Naive B cell (primary cell): ENCODE data around the gene PET100. TPM values are rescaled to one million over a fixed set of nuclear protein-coding genes. Genes with fewer than 3 reads are reported as not detected.

ENCODE experiments used
- ATAC-seq, 2 donors: fragments of 150-1000 bp; cut with Tn5 transposase; 2 replicates each; pipeline ENCODE4 v1.10.0; 2021; ENCODE audit warnings: low read depth in 2 of 2, mild to moderate bottlenecking in 2 of 2, moderate library complexity in 2 of 2
- DNase-seq: peaks from one replicate; pipeline ENCODE4 v3.0.0; 2022
- H3K27ac Mint-ChIP-seq, 6 donors: one replicate each; pipeline ENCODE4 v1.8.0; 2020 to 2022; ENCODE audit warnings: mild to moderate bottlenecking in 6 of 6, mixed read lengths in 6 of 6, moderate library complexity in 5 of 6, inconsistent platforms in 2 of 6
- H3K27me3 Mint-ChIP-seq, 3 donors: one replicate each; pipeline ENCODE4 v1.8.0; 2021 to 2022; ENCODE audit warnings: mixed read lengths in 3 of 3, mild to moderate bottlenecking in 1 of 3
- H3K36me3 Mint-ChIP-seq, 2 donors: one replicate each; pipeline ENCODE4 v1.8.0; 2020 to 2022; ENCODE audit warnings: mixed read lengths in 2 of 2, inconsistent platforms in 1 of 2, mild to moderate bottlenecking in 1 of 2
- H3K4me1 Mint-ChIP-seq, 3 donors: one replicate each; pipeline ENCODE4 v1.8.0; 2020 to 2022; ENCODE audit warnings: mixed read lengths in 3 of 3, inconsistent platforms in 1 of 3, mild to moderate bottlenecking in 1 of 3, moderate library complexity in 1 of 3
- H3K4me3 Mint-ChIP-seq, 8 donors: one replicate each; pipeline ENCODE4 v1.8.0; 2020 to 2022; ENCODE audit warnings: mild to moderate bottlenecking in 8 of 8, mixed read lengths in 8 of 8, moderate library complexity in 8 of 8, inconsistent platforms in 2 of 8
- H3K9me3 Mint-ChIP-seq, 7 donors: one replicate each; pipeline ENCODE4 v1.8.0; 2020 to 2022; ENCODE audit warnings: mixed read lengths in 7 of 7, mild to moderate bottlenecking in 5 of 7, inconsistent platforms in 2 of 7, moderate library complexity in 1 of 7
- polyA plus RNA-seq, 6 donors: library from polyadenylated mRNA; unstranded; fragments of 300-500 nt; fragmentation: Illumina TruSeq; gene quantifications; one replicate each; pipeline ENCODE4 v1.2.3, GENCODE V29; 2021; ENCODE audit warnings: low read depth in 6 of 6

The PET100 gene
- polyA plus RNA-seq, 6 donors from 2014 or later: 195 to 441 (median 254) TPM

GRCh38 chr19:7674010-7675005 lies 44.7 kb downstream of the PET100 start:
- no peaks in the 10 kb centered on the region for H3K36me3 Mint-ChIP-seq
- H3K27ac Mint-ChIP-seq: no peak overlapping the region
- peak overlapping the region in 1 of 8 donors; percentile 35 for H3K4me3 Mint-ChIP-seq
- peaks cover 0 to 10% (median 2%) of the 10 kb centered on the region in 7 donors for H3K9me3 Mint-ChIP-seq
- peaks cover 40 to 64% (median 48%) of the 10 kb centered on the region in 3 donors for H3K27me3 Mint-ChIP-seq
- DNase-seq: no peak
- no peak for ATAC-seq
- peaks cover 32 to 51% (median 42%) of the 10 kb centered on the region in 3 donors for H3K4me1 Mint-ChIP-seq

GRCh38 chr19:7676376-7676775 lies 46.8 kb downstream of the PET100 start:
- peak; percentile 39 for DNase-seq
- no peak for ATAC-seq
- peaks cover 0 to 10% (median 2%) of the 10 kb centered on the region in 7 donors for H3K9me3 Mint-ChIP-seq
- H3K27ac Mint-ChIP-seq: peak overlapping the region in 4 of 6 donors; percentile 9 to 81 (median 68)
- H3K27me3 Mint-ChIP-seq: peaks cover 30 to 45% (median 33%) of the 10 kb centered on the region in 3 donors
- peak overlapping the region in 7 of 8 donors; percentile 43 to 86 (median 59) for H3K4me3 Mint-ChIP-seq
- H3K4me1 Mint-ChIP-seq: peaks cover 31 to 56% (median 44%) of the 10 kb centered on the region in 3 donors
- H3K36me3 Mint-ChIP-seq: no peaks in the 10 kb centered on the region

- H3K27ac Mint-ChIP-seq: peak within 1 kb of the TSS; percentile 9 to 94 (median 80)
- no peak for ATAC-seq
- H3K4me3 Mint-ChIP-seq: peak within 1 kb of the TSS; percentile 43 to 86 (median 60)
- H3K27me3 Mint-ChIP-seq: peaks cover 27 to 40% (median 29%) of the 10 kb centered on the region in 3 donors
- H3K36me3 Mint-ChIP-seq: no peaks in the 10 kb centered on the region
- peaks cover 0 to 10% (median 2%) of the 10 kb centered on the region in 7 donors for H3K9me3 Mint-ChIP-seq
- H3K4me1 Mint-ChIP-seq: peaks cover 36 to 61% (median 48%) of the 10 kb centered on the region in 3 donors
- no peak for DNase-seq
Observed at GRCh38 chr19:7676854-7677253, 47.3 kb downstream of the PET100 start, which contains the start of gene MCEMP1. MCEMP1 (plus strand) TSS chr19:7677090; CDS start chr19:7677121, 31 bp downstream.

GRCh38 chr19:7677669-7678311 lies 48.2 kb downstream of the PET100 start:
- H3K27ac Mint-ChIP-seq: peak overlapping the region; percentile 24 to 94 (median 67)
- H3K27me3 Mint-ChIP-seq: peaks cover 20 to 36% (median 26%) of the 10 kb centered on the region in 3 donors
- H3K9me3 Mint-ChIP-seq: peaks cover 0 to 10% (median 2%) of the 10 kb centered on the region in 7 donors
- H3K4me3 Mint-ChIP-seq: peak overlapping the region in 3 of 8 donors; percentile 4 to 57 (median 20)
- DNase-seq (no peak), ATAC-seq (no peak)
- H3K36me3 Mint-ChIP-seq: no peaks in the 10 kb centered on the region
- H3K4me1 Mint-ChIP-seq: peaks cover 40 to 67% (median 53%) of the 10 kb centered on the region in 3 donors

- H3K36me3 Mint-ChIP-seq: no peaks in the 10 kb centered on the region
- H3K9me3 Mint-ChIP-seq: peaks cover 0 to 7% (median 2%) of the 10 kb centered on the region in 7 donors
- H3K4me3 Mint-ChIP-seq: peak overlapping the region; percentile 60 to 96 (median 80)
- DNase-seq (peak; percentile 81), ATAC-seq (peak; percentile 77)
- peak overlapping the region; percentile 78 to 99 (median 95) for H3K27ac Mint-ChIP-seq
- H3K27me3 Mint-ChIP-seq: peaks cover 10 to 22% (median 15%) of the 10 kb centered on the region in 3 donors
- peaks cover 41 to 68% (median 61%) of the 10 kb centered on the region in 3 donors for H3K4me1 Mint-ChIP-seq
Observed at GRCh38 chr19:7678971-7679751, 49.6 kb downstream of the PET100 start.

GRCh38 chr19:7679771-7680605 lies 50.4 kb downstream of the PET100 start:
- Mint-ChIP-seq H3K4me3 (peak overlapping the region; percentile 72 to 96 (median 80)), H3K27ac (peak overlapping the region; percentile 78 to 99 (median 95)), H3K9me3 (peaks cover 0 to 2% (median 0%) of the 10 kb centered on the region in 7 donors), H3K36me3 (no peaks in the 10 kb centered on the region), H3K4me1 (peaks cover 41 to 63% (median 61%) of the 10 kb centered on the region in 3 donors), H3K27me3 (peaks cover 9 to 15% (median 10%) of the 10 kb centered on the region in 3 donors)
- DNase-seq: no peak
- no peak for ATAC-seq

GRCh38 chr19:7680606-7681339 lies 51.2 kb downstream of the PET100 start, which contains the start of gene TRAPPC5:
TRAPPC5 (plus strand) TSS chr19:7680833; CDS start chr19:7682254, 1,421 bp downstream.
- H3K27ac Mint-ChIP-seq: peak within 1 kb of the TSS; percentile 93 to 99 (median 97)
- DNase-seq (peak; percentile 86), ATAC-seq (peak; percentile 27 to 42)
- no peaks in the 10 kb centered on the region for H3K36me3 Mint-ChIP-seq
- H3K27me3 Mint-ChIP-seq: peaks cover 8 to 15% (median 10%) of the 10 kb centered on the region in 3 donors
- H3K4me3 Mint-ChIP-seq: peak within 1 kb of the TSS; percentile 82 to 98 (median 95)
- peaks cover 0 to 2% (median 0%) of the 10 kb centered on the region in 7 donors for H3K9me3 Mint-ChIP-seq
- H3K4me1 Mint-ChIP-seq: peaks cover 47 to 68% (median 66%) of the 10 kb centered on the region in 3 donors

Other genes starting within 250 kb of the PET100 start
- gene PEX11G, start 140.8 kb upstream of the PET100 start, polyA plus RNA-seq: 1 to 10 TPM in 3 of 6 donors, under 1 TPM in 3; 0.52 to 4.4 (median 1.2) TPM
- 1 to 10 TPM in 5 of 6 donors, under 1 TPM in 1; 0.94 to 3.5 (median 1.6) TPM for gene ZNF358, start 113.7 kb upstream of the PET100 start, polyA plus RNA-seq
- gene MCOLN1, start 107.2 kb upstream of the PET100 start, polyA plus RNA-seq: 1 to 10 TPM; 5.0 to 8.9 (median 6.7) TPM
- 1 to 10 TPM; 4.1 to 9.6 (median 6.6) TPM for gene PNPLA6, start 94.1 kb upstream of the PET100 start, polyA plus RNA-seq
- gene CAMSAP3, start 33.9 kb upstream of the PET100 start, polyA plus RNA-seq: under 1 TPM in 2 of 6 donors, not detected in 4; 0.06 to 0.08 TPM
- 10 to 100 TPM in 2 of 6 donors, 1 to 10 TPM in 4; 3.2 to 21.7 (median 8.9) TPM for gene XAB2, start 248 bp upstream of the PET100 start, polyA plus RNA-seq
- under 1 TPM in 4 of 6 donors, not detected in 2; 0.64 to 0.76 (median 0.70) TPM for gene PCP2, start 3.9 kb downstream of the PET100 start, polyA plus RNA-seq
- gene STXBP2, start 7.3 kb downstream of the PET100 start, polyA plus RNA-seq: 10 to 100 TPM; 71.0 to 86.2 (median 79.5) TPM
- gene RETN, start 39.3 kb downstream of the PET100 start, polyA plus RNA-seq: not detected
- under 1 TPM in 2 of 6 donors, not detected in 4; 0.39 to 0.58 TPM for gene MCEMP1, start 47.3 kb downstream of the PET100 start, polyA plus RNA-seq
- 100 to 1,000 TPM; 171 to 260 (median 224) TPM for gene TRAPPC5, start 51.0 kb downstream of the PET100 start, polyA plus RNA-seq
- 100 to 1,000 TPM; 613 to 938 (median 691) TPM for gene FCER2, start 72.3 kb downstream of the PET100 start, polyA plus RNA-seq
- 1 to 10 TPM; 1.4 to 3.2 (median 1.8) TPM for gene CLEC4G, start 102.3 kb downstream of the PET100 start, polyA plus RNA-seq
- not detected for gene CD209, start 117.7 kb downstream of the PET100 start, polyA plus RNA-seq
- gene CLEC4M, start 133.4 kb downstream of the PET100 start, polyA plus RNA-seq: under 1 TPM in 3 of 6 donors, not detected in 3; 0.17 to 0.41 (median 0.21) TPM
- gene EVI5L, start 200.4 kb downstream of the PET100 start, polyA plus RNA-seq: 1 to 10 TPM in 5 of 6 donors, under 1 TPM in 1; 0.63 to 4.0 (median 1.6) TPM
- under 1 TPM in 1 of 6 donors, not detected in 5; 0.05 TPM for gene PRR36, start 244.6 kb downstream of the PET100 start, polyA plus RNA-seq